ENCODE results near the gene SPAST. TPM values are rescaled to one million over a fixed set of nuclear protein-coding genes. Genes with fewer than 3 reads are reported as not detected.

SPAST gene
- total and polyA plus RNA-seq, 2 of the 13 experiments (the other 11 are each of a cell fraction or from before 2014, with no cell fraction given) = 11.5 to 40.4 TPM

DNA sequence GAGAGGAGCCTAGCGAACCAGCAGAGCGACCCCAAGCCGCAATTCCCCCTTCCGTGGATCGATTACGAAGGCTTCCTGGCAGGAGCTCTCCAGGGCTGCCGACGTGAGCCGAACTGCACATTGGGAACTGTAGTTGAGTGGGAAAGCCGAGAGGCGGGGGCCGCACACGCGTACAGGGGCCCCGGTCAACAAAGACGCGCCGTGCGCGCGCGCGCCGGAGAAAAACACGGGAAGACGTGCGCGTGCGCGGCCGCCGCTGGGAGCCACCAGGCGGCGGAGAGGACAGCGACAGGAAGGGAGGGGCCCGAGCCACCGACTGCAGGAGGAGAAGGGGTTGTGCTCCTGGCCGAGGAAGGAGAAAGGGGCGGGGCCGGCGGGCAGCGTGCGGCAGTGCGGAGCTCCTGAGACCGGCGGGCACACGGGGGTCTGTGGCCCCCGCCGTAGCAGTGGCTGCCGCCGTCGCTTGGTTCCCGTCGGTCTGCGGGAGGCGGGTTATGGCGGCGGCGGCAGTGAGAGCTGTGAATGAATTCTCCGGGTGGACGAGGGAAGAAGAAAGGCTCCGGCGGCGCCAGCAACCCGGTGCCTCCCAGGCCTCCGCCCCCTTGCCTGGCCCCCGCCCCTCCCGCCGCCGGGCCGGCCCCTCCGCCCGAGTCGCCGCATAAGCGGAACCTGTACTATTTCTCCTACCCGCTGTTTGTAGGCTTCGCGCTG lies at the start of gene SPAST (continued):
- TF ChIP-seq, protein P1, sequence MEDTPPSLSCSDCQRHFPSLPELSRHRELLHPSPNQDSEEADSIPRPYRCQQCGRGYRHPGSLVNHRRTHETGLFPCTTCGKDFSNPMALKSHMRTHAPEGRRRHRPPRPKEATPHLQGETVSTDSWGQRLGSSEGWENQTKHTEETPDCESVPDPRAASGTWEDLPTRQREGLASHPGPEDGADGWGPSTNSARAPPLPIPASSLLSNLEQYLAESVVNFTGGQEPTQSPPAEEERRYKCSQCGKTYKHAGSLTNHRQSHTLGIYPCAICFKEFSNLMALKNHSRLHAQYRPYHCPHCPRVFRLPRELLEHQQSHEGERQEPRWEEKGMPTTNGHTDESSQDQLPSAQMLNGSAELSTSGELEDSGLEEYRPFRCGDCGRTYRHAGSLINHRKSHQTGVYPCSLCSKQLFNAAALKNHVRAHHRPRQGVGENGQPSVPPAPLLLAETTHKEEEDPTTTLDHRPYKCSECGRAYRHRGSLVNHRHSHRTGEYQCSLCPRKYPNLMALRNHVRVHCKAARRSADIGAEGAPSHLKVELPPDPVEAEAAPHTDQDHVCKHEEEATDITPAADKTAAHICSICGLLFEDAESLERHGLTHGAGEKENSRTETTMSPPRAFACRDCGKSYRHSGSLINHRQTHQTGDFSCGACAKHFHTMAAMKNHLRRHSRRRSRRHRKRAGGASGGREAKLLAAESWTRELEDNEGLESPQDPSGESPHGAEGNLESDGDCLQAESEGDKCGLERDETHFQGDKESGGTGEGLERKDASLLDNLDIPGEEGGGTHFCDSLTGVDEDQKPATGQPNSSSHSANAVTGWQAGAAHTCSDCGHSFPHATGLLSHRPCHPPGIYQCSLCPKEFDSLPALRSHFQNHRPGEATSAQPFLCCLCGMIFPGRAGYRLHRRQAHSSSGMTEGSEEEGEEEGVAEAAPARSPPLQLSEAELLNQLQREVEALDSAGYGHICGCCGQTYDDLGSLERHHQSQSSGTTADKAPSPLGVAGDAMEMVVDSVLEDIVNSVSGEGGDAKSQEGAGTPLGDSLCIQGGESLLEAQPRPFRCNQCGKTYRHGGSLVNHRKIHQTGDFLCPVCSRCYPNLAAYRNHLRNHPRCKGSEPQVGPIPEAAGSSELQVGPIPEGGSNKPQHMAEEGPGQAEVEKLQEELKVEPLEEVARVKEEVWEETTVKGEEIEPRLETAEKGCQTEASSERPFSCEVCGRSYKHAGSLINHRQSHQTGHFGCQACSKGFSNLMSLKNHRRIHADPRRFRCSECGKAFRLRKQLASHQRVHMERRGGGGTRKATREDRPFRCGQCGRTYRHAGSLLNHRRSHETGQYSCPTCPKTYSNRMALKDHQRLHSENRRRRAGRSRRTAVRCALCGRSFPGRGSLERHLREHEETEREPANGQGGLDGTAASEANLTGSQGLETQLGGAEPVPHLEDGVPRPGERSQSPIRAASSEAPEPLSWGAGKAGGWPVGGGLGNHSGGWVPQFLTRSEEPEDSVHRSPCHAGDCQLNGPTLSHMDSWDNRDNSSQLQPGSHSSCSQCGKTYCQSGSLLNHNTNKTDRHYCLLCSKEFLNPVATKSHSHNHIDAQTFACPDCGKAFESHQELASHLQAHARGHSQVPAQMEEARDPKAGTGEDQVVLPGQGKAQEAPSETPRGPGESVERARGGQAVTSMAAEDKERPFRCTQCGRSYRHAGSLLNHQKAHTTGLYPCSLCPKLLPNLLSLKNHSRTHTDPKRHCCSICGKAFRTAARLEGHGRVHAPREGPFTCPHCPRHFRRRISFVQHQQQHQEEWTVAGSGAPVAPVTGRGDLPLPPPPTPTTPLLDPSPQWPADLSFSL (CRISPR knock-in tag; IDR thresholded peaks at IDR 0.05) = peak; percentile 72
- TF ChIP-seq MED1 (CRISPR knock-in tag; IDR thresholded peaks at IDR 0.05) = peak; percentile 87
- TF ChIP-seq NR2F2 (IDR thresholded peaks at IDR 0.05; ENCODE audit: borderline replicate concordance, low read depth) = peak; percentile 52; the same call in 1 of the 2 replicates
- TF ChIP-seq ZNF644 (CRISPR knock-in tag; IDR thresholded peaks at IDR 0.05; ENCODE audit: low read depth) = no peak
- TF ChIP-seq SMARCE1 (IDR thresholded peaks at IDR 0.05; ENCODE audit: borderline replicate concordance) = no peak
- peak; percentile 88; the same call in 1 of the 2 replicates for TF ChIP-seq ZNF547 (CRISPR knock-in tag; IDR thresholded peaks at IDR 0.05)
- TF ChIP-seq, protein P2, sequence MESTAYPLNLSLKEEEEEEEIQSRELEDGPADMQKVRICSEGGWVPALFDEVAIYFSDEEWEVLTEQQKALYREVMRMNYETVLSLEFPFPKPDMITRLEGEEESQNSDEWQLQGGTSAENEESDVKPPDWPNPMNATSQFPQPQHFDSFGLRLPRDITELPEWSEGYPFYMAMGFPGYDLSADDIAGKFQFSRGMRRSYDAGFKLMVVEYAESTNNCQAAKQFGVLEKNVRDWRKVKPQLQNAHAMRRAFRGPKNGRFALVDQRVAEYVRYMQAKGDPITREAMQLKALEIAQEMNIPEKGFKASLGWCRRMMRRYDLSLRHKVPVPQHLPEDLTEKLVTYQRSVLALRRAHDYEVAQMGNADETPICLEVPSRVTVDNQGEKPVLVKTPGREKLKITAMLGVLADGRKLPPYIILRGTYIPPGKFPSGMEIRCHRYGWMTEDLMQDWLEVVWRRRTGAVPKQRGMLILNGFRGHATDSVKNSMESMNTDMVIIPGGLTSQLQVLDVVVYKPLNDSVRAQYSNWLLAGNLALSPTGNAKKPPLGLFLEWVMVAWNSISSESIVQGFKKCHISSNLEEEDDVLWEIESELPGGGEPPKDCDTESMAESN (CRISPR knock-in tag; conservative IDR thresholded peaks at IDR 0.05) = no peak; the same call in none of the 2 replicates
- peak; percentile 93 for TF ChIP-seq KDM2A (CRISPR knock-in tag; IDR thresholded peaks at IDR 0.05; ENCODE audit: borderline replicate concordance, low read depth)
- TF ChIP-seq RBAK (CRISPR knock-in tag; IDR thresholded peaks at IDR 0.05) = 0 out of 2 replicates have a peak, but pooled peaks have one; percentile 15
- TF ChIP-seq ESRRA (CRISPR knock-in tag; IDR thresholded peaks at IDR 0.05; ENCODE audit: low read depth) = peak; percentile 36; the same call in 1 of the 2 replicates
- TF ChIP-seq ZNF512B (CRISPR knock-in tag; IDR thresholded peaks at IDR 0.05; ENCODE audit: borderline replicate concordance) = peak; percentile 84; the same call in 1 of the 2 replicates
- TF ChIP-seq GTF2F1 (IDR thresholded peaks at IDR 0.05; ENCODE audit: low read length) = 0 out of 2 replicates have a peak, but pooled peaks have one; percentile 20
- TF ChIP-seq SALL2 (CRISPR knock-in tag; IDR thresholded peaks at IDR 0.05) = peak; percentile 89
- no peak for TF ChIP-seq NFRKB (IDR thresholded peaks at IDR 0.05)
- TF ChIP-seq TAF15 (IDR thresholded peaks at IDR 0.05; ENCODE audit: low read depth, low read length, poor library complexity, severe bottlenecking) = peak; percentile 91
- no peak for TF ChIP-seq NFE2L1 (CRISPR knock-in tag; IDR thresholded peaks at IDR 0.05; ENCODE audit: borderline replicate concordance)

Data from HepG2 (cell line).